Activated naive CD4-positive, alpha-beta T cell treated with anti-CD3 and anti-CD28 coated beads, Interleukin-2, amount 50 U/mL, for 24 hours (primary cell): ENCODE data around the gene PRCC.

Source experiments
- H3K27ac Mint-ChIP-seq: one replicate; pipeline ENCODE4 v1.8.0; 2021; ENCODE audit warnings: mild to moderate bottlenecking, mixed read lengths
- H3K27me3 Mint-ChIP-seq: one replicate; pipeline ENCODE4 v1.8.0; 2021; ENCODE audit warnings: mixed read lengths
- H3K36me3 Mint-ChIP-seq: one replicate; pipeline ENCODE4 v1.8.0; 2021; ENCODE audit warnings: mixed read lengths
- H3K4me1 Mint-ChIP-seq: one replicate; pipeline ENCODE4 v1.8.0; 2021; ENCODE audit warnings: mixed read lengths
- H3K4me3 Mint-ChIP-seq: one replicate; pipeline ENCODE4 v1.8.0; 2021; ENCODE audit warnings: mild to moderate bottlenecking, mixed read lengths
- H3K9me3 Mint-ChIP-seq: one replicate; pipeline ENCODE4 v1.8.0; 2021; ENCODE audit warnings: mixed read lengths

Gene PRCC

GRCh38 chr1:156832434-156832833 lies 65.1 kb downstream of the PRCC start:
- Mint-ChIP-seq H3K4me3 (no peak overlapping the region), H3K9me3 (no peaks in the 10 kb centered on the region), H3K27me3 (no peaks in the 10 kb centered on the region), H3K4me1 (peaks cover 10% of the 10 kb centered on the region), H3K27ac (no peak overlapping the region), H3K36me3 (no peaks in the 10 kb centered on the region)

- Mint-ChIP-seq H3K27ac (peak overlapping the region; percentile 20), H3K27me3 (peaks cover under 1% of the 10 kb centered on the region), H3K4me3 (no peak overlapping the region), H3K36me3 (no peaks in the 10 kb centered on the region), H3K4me1 (peaks cover 10% of the 10 kb centered on the region), H3K9me3 (no peaks in the 10 kb centered on the region)
Observed at GRCh38 chr1:156833603-156834002, 66.3 kb downstream of the PRCC start.

DNA sequence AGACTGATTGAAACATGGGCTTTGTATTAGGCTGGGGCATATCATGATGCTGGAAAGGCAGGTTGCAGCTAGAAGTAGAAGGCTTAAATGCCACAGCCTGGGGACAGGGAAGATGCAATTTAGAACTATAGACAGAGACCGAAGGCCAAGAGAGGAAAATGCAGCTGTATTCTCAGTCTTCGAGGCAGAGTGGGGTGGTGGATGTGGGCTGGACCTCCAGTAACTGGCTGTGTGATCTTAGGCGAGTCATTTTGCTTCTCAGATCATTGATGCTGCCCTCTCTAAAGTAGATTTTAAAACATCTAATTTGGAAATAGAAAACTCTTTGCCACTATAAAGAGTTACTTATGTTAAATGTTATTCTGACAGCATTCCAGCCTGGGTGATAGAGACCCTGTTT lies 67.0 kb downstream of the PRCC start:
- H3K4me3 Mint-ChIP-seq: no peak overlapping the region
- H3K27ac Mint-ChIP-seq: no peak overlapping the region
- peaks cover 4% of the 10 kb centered on the region for H3K27me3 Mint-ChIP-seq
- H3K9me3 Mint-ChIP-seq: no peaks in the 10 kb centered on the region
- peaks cover 15% of the 10 kb centered on the region for H3K4me1 Mint-ChIP-seq
- no peaks in the 10 kb centered on the region for H3K36me3 Mint-ChIP-seq

- no peak overlapping the region for H3K4me3 Mint-ChIP-seq
- peaks cover 13% of the 10 kb centered on the region for H3K27me3 Mint-ChIP-seq
- no peaks in the 10 kb centered on the region for H3K36me3 Mint-ChIP-seq
- no peak overlapping the region for H3K27ac Mint-ChIP-seq
- H3K9me3 Mint-ChIP-seq: no peaks in the 10 kb centered on the region
- H3K4me1 Mint-ChIP-seq: peaks cover 15% of the 10 kb centered on the region
Observed at GRCh38 chr1:156836041-156836654, 68.8 kb downstream of the PRCC start.

- H3K36me3 Mint-ChIP-seq: no peaks in the 10 kb centered on the region
- no peak overlapping the region for H3K27ac Mint-ChIP-seq
- H3K4me3 Mint-ChIP-seq: no peak overlapping the region
- H3K9me3 Mint-ChIP-seq: no peaks in the 10 kb centered on the region
- peaks cover 13% of the 10 kb centered on the region for H3K27me3 Mint-ChIP-seq
- peaks cover 15% of the 10 kb centered on the region for H3K4me1 Mint-ChIP-seq
Observed at GRCh38 chr1:156836892-156837291, 69.6 kb downstream of the PRCC start.

DNA sequence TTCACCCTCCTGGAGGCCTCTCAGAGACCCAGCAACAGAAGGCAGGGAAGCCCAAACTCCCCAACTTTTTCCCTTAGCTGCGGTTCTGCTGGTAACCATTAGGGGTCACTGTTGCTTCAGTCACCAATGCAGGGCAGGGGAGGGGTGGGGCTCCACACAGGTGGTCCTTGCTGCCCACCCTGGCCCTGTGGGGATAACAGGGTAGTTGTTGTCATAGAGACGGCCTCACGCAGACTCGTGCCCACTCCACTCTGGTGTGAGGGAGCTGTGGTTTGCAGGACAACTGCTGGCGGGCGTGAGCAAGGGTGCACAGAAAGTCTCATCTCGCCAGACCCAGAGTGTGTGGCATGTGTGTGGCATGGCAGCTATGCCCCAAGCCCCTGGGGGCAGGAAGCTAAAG lies 71.6 kb downstream of the PRCC start:
- Mint-ChIP-seq H3K4me1 (peaks cover 14% of the 10 kb centered on the region), H3K36me3 (no peaks in the 10 kb centered on the region), H3K9me3 (no peaks in the 10 kb centered on the region), H3K27ac (no peak overlapping the region), H3K4me3 (no peak overlapping the region), H3K27me3 (peaks cover 29% of the 10 kb centered on the region)

DNA sequence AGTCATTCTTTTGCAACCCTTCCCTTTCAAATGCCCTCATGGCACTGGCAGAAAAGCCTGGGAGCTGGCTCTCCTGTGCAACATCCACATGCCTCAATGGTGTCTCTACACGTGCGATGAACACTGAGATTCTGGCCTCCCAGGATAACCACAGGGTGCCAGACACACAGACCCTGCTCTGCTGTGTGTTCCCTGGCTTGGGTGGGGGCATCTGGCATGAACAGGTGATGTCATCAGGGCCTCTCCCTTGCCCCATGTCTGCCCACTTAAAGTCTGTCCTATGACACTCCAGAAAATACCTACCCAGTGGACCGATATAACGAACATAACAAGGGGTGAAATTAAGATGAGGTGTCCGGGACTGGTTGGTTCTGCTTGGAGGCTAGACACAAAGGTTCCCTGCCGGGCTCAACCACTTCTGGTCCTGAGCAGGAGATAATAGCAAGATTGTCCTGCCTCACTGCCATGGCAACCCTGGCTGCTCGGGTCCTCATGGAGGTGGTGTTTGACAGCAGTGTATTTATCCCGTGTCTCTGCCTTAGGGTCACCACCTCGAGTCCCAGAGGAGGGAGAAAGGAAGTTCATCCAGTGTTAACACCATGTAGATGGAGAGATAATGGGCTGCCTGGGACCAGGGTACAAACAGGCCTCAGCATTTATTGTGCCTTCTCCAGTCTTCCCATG lies 72.2 kb downstream of the PRCC start:
- Mint-ChIP-seq H3K36me3 (no peaks in the 10 kb centered on the region), H3K4me1 (peaks cover 18% of the 10 kb centered on the region), H3K4me3 (no peak overlapping the region), H3K27me3 (peaks cover 30% of the 10 kb centered on the region), H3K9me3 (no peaks in the 10 kb centered on the region), H3K27ac (no peak overlapping the region)

GRCh38 chr1:156840186-156840897 lies 73.0 kb downstream of the PRCC start:
- no peak overlapping the region for H3K4me3 Mint-ChIP-seq
- H3K4me1 Mint-ChIP-seq: peaks cover 25% of the 10 kb centered on the region
- peaks cover 34% of the 10 kb centered on the region for H3K27me3 Mint-ChIP-seq
- no peak overlapping the region for H3K27ac Mint-ChIP-seq
- no peaks in the 10 kb centered on the region for H3K9me3 Mint-ChIP-seq
- H3K36me3 Mint-ChIP-seq: no peaks in the 10 kb centered on the region

- Mint-ChIP-seq H3K9me3 (no peaks in the 10 kb centered on the region), H3K4me3 (no peak overlapping the region), H3K36me3 (no peaks in the 10 kb centered on the region), H3K4me1 (peaks cover 26% of the 10 kb centered on the region), H3K27me3 (peaks cover 34% of the 10 kb centered on the region), H3K27ac (peak overlapping the region; percentile 46)
Observed at GRCh38 chr1:156840898-156841279, 73.6 kb downstream of the PRCC start.

DNA sequence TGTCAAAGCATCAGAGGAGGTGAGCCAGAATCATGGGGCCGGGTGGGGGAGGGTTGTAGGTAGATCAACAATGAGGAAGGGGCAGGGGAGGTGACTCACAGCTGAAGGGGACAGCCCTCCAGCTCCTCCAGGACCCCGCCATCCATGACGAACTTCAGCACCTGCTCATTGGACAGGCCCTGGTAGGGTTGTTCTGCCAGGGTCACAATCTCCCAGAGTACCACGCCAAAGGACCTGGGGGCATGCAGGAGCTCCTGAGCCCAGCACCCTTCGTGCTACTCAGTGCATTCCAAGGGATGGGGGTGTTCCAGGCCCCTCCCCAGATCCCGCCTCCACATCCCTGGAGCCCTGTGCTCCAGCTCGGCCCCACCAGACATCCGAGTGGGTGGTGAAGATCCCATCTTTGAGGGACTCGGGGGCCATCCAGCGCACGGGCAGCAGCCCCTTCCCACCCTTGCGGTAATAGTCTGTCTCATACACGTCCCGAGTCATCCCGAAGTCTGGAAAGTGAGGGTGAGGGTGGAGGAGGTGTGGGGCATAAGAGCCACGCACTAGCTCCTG lies 74.0 kb downstream of the PRCC start:
- Mint-ChIP-seq H3K36me3 (no peaks in the 10 kb centered on the region), H3K27ac (no peak overlapping the region), H3K4me1 (peaks cover 24% of the 10 kb centered on the region), H3K4me3 (no peak overlapping the region), H3K9me3 (no peaks in the 10 kb centered on the region), H3K27me3 (peaks cover 37% of the 10 kb centered on the region)

DNA sequence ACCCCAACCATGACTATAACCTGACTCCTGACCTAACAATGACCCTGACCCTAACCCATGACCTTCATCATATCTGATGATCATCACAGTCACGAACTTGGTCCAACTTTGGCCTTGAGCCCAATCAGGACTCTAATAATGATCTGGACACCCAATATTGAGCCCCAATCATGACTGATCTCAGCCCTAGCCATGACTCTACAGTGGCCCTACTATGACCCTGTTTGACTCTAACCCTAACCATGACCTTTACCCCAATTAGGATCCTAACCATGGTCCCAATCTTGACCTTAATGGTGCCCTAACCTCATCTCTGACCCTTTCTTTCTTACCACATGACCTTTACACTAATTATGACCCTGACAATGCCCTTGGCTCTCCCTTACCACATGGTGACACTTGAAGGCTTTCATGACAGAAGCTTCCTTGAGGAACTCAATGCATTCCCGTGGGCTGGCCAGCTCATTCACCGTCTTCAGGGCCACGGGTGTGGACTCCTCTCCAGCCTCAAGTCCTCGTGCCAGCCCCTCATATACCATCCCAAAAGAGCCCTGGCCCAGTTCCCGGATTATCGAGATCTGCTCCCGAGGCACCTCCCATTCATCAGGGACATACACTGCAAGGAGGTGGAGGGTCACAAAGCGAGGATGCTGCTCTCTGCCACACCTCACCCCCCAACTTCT lies 75.4 kb downstream of the PRCC start:
- H3K4me1 Mint-ChIP-seq: peaks cover 27% of the 10 kb centered on the region
- H3K9me3 Mint-ChIP-seq: no peaks in the 10 kb centered on the region
- H3K4me3 Mint-ChIP-seq: no peak overlapping the region
- H3K27ac Mint-ChIP-seq: no peak overlapping the region
- H3K27me3 Mint-ChIP-seq: peaks cover 39% of the 10 kb centered on the region
- no peaks in the 10 kb centered on the region for H3K36me3 Mint-ChIP-seq

DNA sequence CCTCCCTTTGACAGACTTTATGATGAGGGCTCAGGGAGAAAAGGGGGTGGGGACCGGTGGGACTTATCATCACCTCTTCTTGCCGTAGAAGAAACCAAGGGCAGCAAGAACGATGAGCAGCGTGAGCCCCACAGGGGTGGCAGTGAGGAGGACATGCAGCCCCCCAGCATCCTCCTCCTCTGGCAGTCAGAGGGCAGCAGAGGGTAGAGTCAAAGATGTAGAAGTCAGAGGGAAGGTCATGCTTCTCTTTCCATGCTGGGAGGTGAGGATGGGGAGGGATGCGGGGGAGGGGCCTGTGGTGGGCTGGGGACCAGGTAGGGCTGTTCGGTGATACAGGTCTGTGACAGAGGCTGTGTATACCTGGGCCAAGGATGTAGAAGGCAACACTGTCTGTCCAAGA lies 76.8 kb downstream of the PRCC start:
- Mint-ChIP-seq H3K4me3 (no peak overlapping the region), H3K27ac (no peak overlapping the region), H3K36me3 (no peaks in the 10 kb centered on the region), H3K9me3 (no peaks in the 10 kb centered on the region), H3K4me1 (peaks cover 35% of the 10 kb centered on the region), H3K27me3 (peaks cover 37% of the 10 kb centered on the region)

DNA sequence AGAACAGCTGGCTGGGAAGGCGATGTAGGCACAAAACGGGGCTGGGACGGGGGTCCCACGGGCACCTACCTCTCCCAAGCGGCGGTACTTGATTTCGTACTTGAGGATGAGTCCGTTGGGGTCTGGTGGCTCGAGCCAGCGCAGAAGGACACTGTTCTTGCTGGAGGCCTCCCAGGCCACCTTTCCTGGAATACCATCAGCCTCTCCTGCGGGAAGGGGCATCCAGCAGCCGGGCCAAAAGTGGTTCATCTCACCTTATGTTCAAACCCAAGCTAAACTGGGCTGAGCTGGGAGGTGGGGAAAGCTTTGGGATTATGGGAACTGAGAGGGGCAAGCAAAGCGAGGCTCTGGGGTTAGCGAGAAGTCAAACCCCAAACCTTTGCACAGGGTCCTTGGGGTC lies 77.3 kb downstream of the PRCC start:
- Mint-ChIP-seq H3K27me3 (peaks cover 35% of the 10 kb centered on the region), H3K4me3 (peak overlapping the region; percentile 52), H3K9me3 (no peaks in the 10 kb centered on the region), H3K27ac (no peak overlapping the region), H3K4me1 (peaks cover 36% of the 10 kb centered on the region), H3K36me3 (no peaks in the 10 kb centered on the region)

GRCh38 chr1:156845055-156845952 lies 78.0 kb downstream of the PRCC start:
- Mint-ChIP-seq H3K4me1 (peaks cover 36% of the 10 kb centered on the region), H3K36me3 (no peaks in the 10 kb centered on the region), H3K27ac (no peak overlapping the region), H3K9me3 (no peaks in the 10 kb centered on the region), H3K4me3 (peak overlapping the region; percentile 73), H3K27me3 (peaks cover 33% of the 10 kb centered on the region)
